Smooth muscle cell (in vitro differentiated cells): ENCODE measurements around the gene CAMK1G. TPM values are rescaled to one million over a fixed set of nuclear protein-coding genes. Genes with fewer than 3 reads are reported as not detected.

Source experiments
- DNase-seq: peaks from one replicate; lab custom pipeline; 2025; ENCODE audit not compliant: unreplicated experiment; lab: John Stamatoyannopoulos, UW
- H2AFZ ChIP-seq: fragments of 200-600 bp; sonication (generic); 2 replicates; pipeline ENCODE4 v1.6.0; 2016; ENCODE audit warnings: antibody characterized with exemption, low read depth, mild to moderate bottlenecking
- H3F3A ChIP-seq: fragments of 200-600 bp; sonication (generic); 2 replicates; pipeline ENCODE4 v1.6.0; 2017; ENCODE audit warnings: antibody characterized with exemption, low read depth
- H3K27ac ChIP-seq: fragments of 200-600 bp; sonication (generic); 2 replicates; pipeline ENCODE4 v1.5.1; 2016; ENCODE audit warnings: low read depth, mild to moderate bottlenecking
- H3K27me3 ChIP-seq: fragments of 200-600 bp; sonication (generic); 2 replicates; pipeline ENCODE4 v1.6.1; 2016; ENCODE audit warnings: low read depth, mild to moderate bottlenecking
- H3K36me3 ChIP-seq: fragments of 200-600 bp; sonication (generic); 2 replicates; pipeline ENCODE4 v1.5.1; 2016; ENCODE audit warnings: low read depth
- H3K4me1 ChIP-seq: fragments of 200-600 bp; sonication (generic); 2 replicates; pipeline ENCODE4 v1.5.1; 2016; ENCODE audit warnings: low read depth
- H3K4me2 ChIP-seq: fragments of 200-600 bp; sonication (generic); 2 replicates; pipeline ENCODE4 v1.6.0; 2016; ENCODE audit warnings: mild to moderate bottlenecking
- H3K4me3 ChIP-seq: fragments of 200-600 bp; sonication (generic); 2 replicates; pipeline ENCODE4 v1.5.1; 2016; ENCODE audit warnings: mild to moderate bottlenecking
- H3K79me2 ChIP-seq: fragments of 200-600 bp; sonication (generic); 2 replicates; pipeline ENCODE4 v1.6.0; 2016; ENCODE audit warnings: low read depth, mild to moderate bottlenecking
- H3K9ac ChIP-seq: fragments of 200-600 bp; sonication (generic); 2 replicates; pipeline ENCODE4 v1.6.0; 2016; ENCODE audit warnings: low read depth
- H3K9me3 ChIP-seq: fragments of 200-600 bp; sonication (generic); replicated peaks from 2 replicates; pipeline ENCODE4 v1.5.1; 2016; ENCODE audit warnings: low read depth
- H4K20me1 ChIP-seq: fragments of 200-600 bp; sonication (generic); 2 replicates; pipeline ENCODE4 v1.6.0; 2016; ENCODE audit warnings: low read depth
- WGBS: methylation state at CpG from one replicate; pipeline ENCODE4 v1.1.7; 2016; ENCODE audit warnings: low lambda C conversion rate; 5-methylcytosine and 5-hydroxymethylcytosine counted together
- polyA plus RNA-seq: library from polyadenylated mRNA; unstranded; fragments of >200 nt; fragmentation: Nextera tagmentation; extraction: Ambion mirVana; gene quantifications from 2 replicates; pipeline ENCODE4 v1.2.1, GENCODE V29; 2016
- total RNA-seq: library from RNA; depleted of rRNA; stranded (reverse); fragments of >200 nt; gene quantifications from 2 replicates; pipeline ENCODE4 v1.2.3, GENCODE V29; 2014
- TF ChIP-seq, protein P1 (sequence below): fragments of 200-600 bp; sonication (generic); IDR thresholded peaks from 2 replicates; pipeline ENCODE4 v1.5.1; 2017; ENCODE audit warnings: borderline replicate concordance, mild to moderate bottlenecking, antibody characterized with exemption; ENCODE audit not compliant: insufficient read depth, poor library complexity, severe bottlenecking

Gene CAMK1G
- total and polyA plus RNA-seq, 2 experiments from 2014 or later: 0.13 TPM; not detected in 1

DNA sequence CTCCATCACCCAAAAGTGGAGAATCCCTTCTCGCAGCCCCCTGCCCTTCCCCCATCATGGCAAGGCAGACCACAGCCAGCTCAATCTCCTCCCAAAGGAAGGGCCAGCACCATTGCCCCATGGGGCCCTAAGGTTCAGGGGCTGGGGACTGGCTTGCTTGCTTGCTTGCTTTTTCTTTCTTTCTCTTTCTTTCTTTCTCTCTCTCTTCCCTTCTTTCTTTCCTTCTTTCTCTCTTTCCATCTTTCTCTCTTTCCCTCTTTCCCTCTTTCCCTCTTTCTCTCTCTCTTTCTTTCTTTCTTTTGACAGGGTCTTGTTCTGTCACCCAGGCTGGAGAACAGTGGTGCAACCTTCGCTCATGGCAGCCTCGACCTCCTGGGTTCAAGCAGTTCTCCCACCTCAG, 38.1 kb upstream of the CAMK1G start:
- Histone ChIP-seq H3K4me3 (no peak overlapping the region), H3F3A (peaks cover 3% of the 10 kb centered on the region), H3K27ac (no peak overlapping the region), H2AFZ (no peak overlapping the region), H3K4me2 (no peak overlapping the region), H3K9ac (no peak overlapping the region), H3K36me3 (no peaks in the 10 kb centered on the region), H3K4me1 (no peaks in the 10 kb centered on the region), H3K27me3 (no peaks in the 10 kb centered on the region), H3K9me3 (no peaks in the 10 kb centered on the region), H4K20me1 (no peaks in the 10 kb centered on the region), H3K79me2 (no peaks in the 10 kb centered on the region)
- DNase-seq: no peak
- WGBS: 91% methylated on average over 3 of the region's 3 CpGs
- TF ChIP-seq, protein P1, sequence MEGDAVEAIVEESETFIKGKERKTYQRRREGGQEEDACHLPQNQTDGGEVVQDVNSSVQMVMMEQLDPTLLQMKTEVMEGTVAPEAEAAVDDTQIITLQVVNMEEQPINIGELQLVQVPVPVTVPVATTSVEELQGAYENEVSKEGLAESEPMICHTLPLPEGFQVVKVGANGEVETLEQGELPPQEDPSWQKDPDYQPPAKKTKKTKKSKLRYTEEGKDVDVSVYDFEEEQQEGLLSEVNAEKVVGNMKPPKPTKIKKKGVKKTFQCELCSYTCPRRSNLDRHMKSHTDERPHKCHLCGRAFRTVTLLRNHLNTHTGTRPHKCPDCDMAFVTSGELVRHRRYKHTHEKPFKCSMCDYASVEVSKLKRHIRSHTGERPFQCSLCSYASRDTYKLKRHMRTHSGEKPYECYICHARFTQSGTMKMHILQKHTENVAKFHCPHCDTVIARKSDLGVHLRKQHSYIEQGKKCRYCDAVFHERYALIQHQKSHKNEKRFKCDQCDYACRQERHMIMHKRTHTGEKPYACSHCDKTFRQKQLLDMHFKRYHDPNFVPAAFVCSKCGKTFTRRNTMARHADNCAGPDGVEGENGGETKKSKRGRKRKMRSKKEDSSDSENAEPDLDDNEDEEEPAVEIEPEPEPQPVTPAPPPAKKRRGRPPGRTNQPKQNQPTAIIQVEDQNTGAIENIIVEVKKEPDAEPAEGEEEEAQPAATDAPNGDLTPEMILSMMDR: no peak

DNA sequence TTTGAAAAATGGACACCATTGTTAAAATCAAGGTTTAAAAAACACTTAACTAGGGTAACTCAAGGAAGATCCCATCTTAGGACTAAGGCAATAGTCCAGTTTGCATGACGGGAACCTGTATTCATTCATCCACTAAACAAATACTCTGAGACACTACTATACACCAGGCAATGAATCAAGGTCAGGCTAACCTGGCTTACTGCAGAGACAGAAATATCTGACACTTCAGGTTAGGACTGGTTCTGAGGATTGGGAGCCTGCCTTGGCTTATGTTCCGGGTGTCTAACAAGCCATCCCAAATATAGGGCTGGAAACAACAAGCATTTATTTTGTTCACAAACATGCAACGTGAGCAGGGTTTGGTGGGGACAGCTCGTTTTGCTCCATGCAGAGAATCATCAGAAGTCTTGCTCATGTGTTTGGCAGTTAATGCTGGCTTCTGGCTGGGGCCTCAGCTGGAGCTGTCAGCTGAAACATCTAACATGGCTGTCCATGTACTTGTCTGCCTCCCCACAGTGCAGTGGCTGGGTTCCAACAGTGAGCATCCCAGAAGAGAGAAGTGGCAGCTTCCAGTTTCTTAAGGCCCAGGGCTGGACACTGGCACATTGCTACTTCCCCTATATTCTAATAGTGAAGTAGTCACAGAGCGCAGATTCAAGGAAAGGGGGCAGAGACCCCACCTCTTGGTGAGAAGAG, 37.0 kb upstream of the CAMK1G start:
- H3K4me1 ChIP-seq: no peaks in the 10 kb centered on the region
- no peak overlapping the region for H3K4me3 ChIP-seq
- TF ChIP-seq, protein P1: no peak
- no peak overlapping the region for H3K4me2 ChIP-seq
- no peak overlapping the region for H3K27ac ChIP-seq
- H2AFZ ChIP-seq: no peak overlapping the region
- WGBS: 81% methylated on average over 5 of the region's 5 CpGs
- no peaks in the 10 kb centered on the region for H3K27me3 ChIP-seq
- H3K9me3 ChIP-seq: no peaks in the 10 kb centered on the region
- no peaks in the 10 kb centered on the region for H3K36me3 ChIP-seq
- H4K20me1 ChIP-seq: no peaks in the 10 kb centered on the region
- no peak for DNase-seq
- H3F3A ChIP-seq: peaks cover 3% of the 10 kb centered on the region
- H3K79me2 ChIP-seq: no peaks in the 10 kb centered on the region
- no peak overlapping the region for H3K9ac ChIP-seq

- TF ChIP-seq, protein P1: no peak
- no peak overlapping the region for H3K9ac ChIP-seq
- H3K4me3 ChIP-seq: no peak overlapping the region
- H3K36me3 ChIP-seq: no peaks in the 10 kb centered on the region
- 91% methylated on average over 3 of the region's 3 CpGs for WGBS
- H3K4me2 ChIP-seq: no peak overlapping the region
- H3K27ac ChIP-seq: no peak overlapping the region
- no peaks in the 10 kb centered on the region for H3K27me3 ChIP-seq
- H3K79me2 ChIP-seq: no peaks in the 10 kb centered on the region
- H4K20me1 ChIP-seq: no peaks in the 10 kb centered on the region
- no peak for DNase-seq
- no peaks in the 10 kb centered on the region for H3F3A ChIP-seq
- H3K9me3 ChIP-seq: no peaks in the 10 kb centered on the region
- no peak overlapping the region for H2AFZ ChIP-seq
- no peaks in the 10 kb centered on the region for H3K4me1 ChIP-seq
These were observed 35.9 kb upstream of the CAMK1G start for GRCh38 chr1:209547626-209548025.

- WGBS: 28% methylated on average over 6 of the region's 6 CpGs
- H3K79me2 ChIP-seq: no peaks in the 10 kb centered on the region
These were observed 33.9 kb upstream of the CAMK1G start for GRCh38 chr1:209549443-209550205.

More at GRCh38 chr1:209549443-209550205, 33.9 kb upstream of the CAMK1G start:
- no peaks in the 10 kb centered on the region for H3K27me3 ChIP-seq
- no peak overlapping the region for H2AFZ ChIP-seq
- no peak for DNase-seq
- no peaks in the 10 kb centered on the region for H3K9me3 ChIP-seq
- no peaks in the 10 kb centered on the region for H3K4me1 ChIP-seq
- no peak overlapping the region for H3K4me2 ChIP-seq
- H3K27ac ChIP-seq: no peak overlapping the region
- H3K4me3 ChIP-seq: no peak overlapping the region
- H3K9ac ChIP-seq: no peak overlapping the region
- H4K20me1 ChIP-seq: no peaks in the 10 kb centered on the region
- H3F3A ChIP-seq: no peaks in the 10 kb centered on the region
- TF ChIP-seq, protein P1: no peak
- H3K36me3 ChIP-seq: no peaks in the 10 kb centered on the region
